Prostate gland (tissue), 2 donors: ENCODE data around the gene COL6A1.

Experiments
- CTCF ChIP-seq, 4 experiments: fragments of 200-600 bp in 2 of 4; fragments of 450-650 bp in 2 of 4; sonication (generic) in 2 of 4; IDR thresholded peaks; 1 replicate in 3 of 4; 2 replicates in 1 of 4; pipeline ENCODE4 v1.5.1; 2016 to 2019; ENCODE audit warnings: antibody characterized with exemption in 4 of 4, mild to moderate bottlenecking in 2 of 4, moderate library complexity in 2 of 4
- POLR2A ChIP-seq: fragments of 450-650 bp; IDR thresholded peaks from one replicate; pipeline ENCODE4 v1.6.1; 2016; ENCODE audit warnings: antibody characterized with exemption, mild to moderate bottlenecking
- POLR2AphosphoS5 ChIP-seq: sonication (generic); formaldehyde crosslinking; IDR thresholded peaks from one replicate; pipeline ENCODE4 v1.6.1; 2017; ENCODE audit warnings: antibody characterized with exemption

GRCh38 chr21:45962531-45963231 lies 18.9 kb upstream of the COL6A1 start:
- TF ChIP-seq CTCF (IDR thresholded peaks at IDR 0.05) (no peak), POLR2A (no peak), POLR2AphosphoS5 (no peak)
